ENCODE data around the gene B3GALT2. TPM values are rescaled to one million over a fixed set of nuclear protein-coding genes. Genes with fewer than 3 reads are reported as not detected.

The B3GALT2 gene
- total and polyA plus RNA-seq, 9 of the 15 experiments (the other 6 are each of a cell fraction or from before 2014, with no cell fraction given) = 0.03 TPM; not detected in 8

GRCh38 chr1:193222056-193222615 is 35.7 kb upstream of the B3GALT2 start (continued):
- TF ChIP-seq NELFE (IDR thresholded peaks at IDR 0.05; ENCODE audit: insufficient read depth, insufficient read length) (no peak), SFPQ (IDR thresholded peaks at IDR 0.05; ENCODE audit: low read depth, low read length) (no peak), SMARCA5 (IDR thresholded peaks at IDR 0.05) (no peak), GTF2A2 (tag; IDR thresholded peaks at IDR 0.05) (no peak), ZNF57 (CRISPR knock-in tag; IDR thresholded peaks at IDR 0.05) (no peak)

- Histone ChIP-seq H2AFZ (ENCODE audit: low read depth, low read length) (no peak overlapping the region), H3K79me2 (ENCODE audit: control insufficient read depth, insufficient read depth, low read length) (no peaks in the 10 kb centered on the region; the same call in 2 of the 3 replicates), H3K4me3 (no peak overlapping the region), H3K4me1 (replicated peaks in 1 of 2; ENCODE audit: control insufficient read depth in 2 of 2, insufficient read depth in 2 of 2, low read length in 2 of 2) (no peaks in the 10 kb centered on the region), H3K27ac (ENCODE audit: extremely low read depth, low read depth, low read length) (no peak overlapping the region), H3K27me3 (ENCODE audit: control insufficient read depth in 2 of 2, insufficient read depth in 2 of 2, low read length in 2 of 2) (no peaks in the 10 kb centered on the region), H3K9ac (ENCODE audit: insufficient read depth in 1 of 2, low read depth in 2 of 2, low read length in 2 of 2) (no peak overlapping the region), H3K4me2 (ENCODE audit: insufficient read depth, low read length) (no peak overlapping the region), H3K9me3 (replicated peaks; ENCODE audit: control insufficient read depth, insufficient read depth, low read depth, low read length) (no peaks in the 10 kb centered on the region), H3K9me1 (ENCODE audit: control insufficient read depth, insufficient read depth, low read length) (no peaks in the 10 kb centered on the region), H4K20me1 (replicated peaks; ENCODE audit: control insufficient read depth, insufficient read depth, low read length) (no peaks in the 10 kb centered on the region), H3K36me3 (ENCODE audit: control insufficient read depth, insufficient read depth, low read length) (peaks cover 29% of the 10 kb centered on the region; the same call in 1 of the 3 replicates)
- in situ Hi-C loops (cut with MboI) = no loop called here
- POLR2A ChIA-PET = no interaction called here
- no TSS peak for BruUV-seq (replicated peaks)
- FAIRE-seq = no peak
- CTCF ChIA-PET (ENCODE audit: low intra/inter-chr PET ratio) = no interaction called here
- no peak for DNase-seq (ENCODE audit: extremely low read depth in 1 of 4, low spot score in 3 of 4)
- ATAC-seq = no peak
- intact Hi-C loops (cut with micrococcal nuclease) = no loop called here
- no peak for TF ChIP-seq ARID4B (CRISPR knock-in tag; IDR thresholded peaks at IDR 0.05)
- TF ChIP-seq, protein P1, sequence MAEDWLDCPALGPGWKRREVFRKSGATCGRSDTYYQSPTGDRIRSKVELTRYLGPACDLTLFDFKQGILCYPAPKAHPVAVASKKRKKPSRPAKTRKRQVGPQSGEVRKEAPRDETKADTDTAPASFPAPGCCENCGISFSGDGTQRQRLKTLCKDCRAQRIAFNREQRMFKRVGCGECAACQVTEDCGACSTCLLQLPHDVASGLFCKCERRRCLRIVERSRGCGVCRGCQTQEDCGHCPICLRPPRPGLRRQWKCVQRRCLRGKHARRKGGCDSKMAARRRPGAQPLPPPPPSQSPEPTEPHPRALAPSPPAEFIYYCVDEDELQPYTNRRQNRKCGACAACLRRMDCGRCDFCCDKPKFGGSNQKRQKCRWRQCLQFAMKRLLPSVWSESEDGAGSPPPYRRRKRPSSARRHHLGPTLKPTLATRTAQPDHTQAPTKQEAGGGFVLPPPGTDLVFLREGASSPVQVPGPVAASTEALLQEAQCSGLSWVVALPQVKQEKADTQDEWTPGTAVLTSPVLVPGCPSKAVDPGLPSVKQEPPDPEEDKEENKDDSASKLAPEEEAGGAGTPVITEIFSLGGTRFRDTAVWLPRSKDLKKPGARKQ (CRISPR knock-in tag; IDR thresholded peaks at IDR 0.05) = no peak
- no peak for TF ChIP-seq ZNF696 (CRISPR knock-in tag; conservative IDR thresholded peaks at IDR 0.05)
- TF ChIP-seq ZBTB1 (CRISPR knock-in tag; IDR thresholded peaks at IDR 0.05; ENCODE audit: borderline replicate concordance, low read depth) = no peak
- TF ChIP-seq RNF2 (IDR thresholded peaks at IDR 0.05) = no peak
- no peak for TF ChIP-seq IRF9 (tag; IDR thresholded peaks at IDR 0.05)
Measured at GRCh38 chr1:193221651-193222050, 35.2 kb upstream of the B3GALT2 start.
